SIG-M5 treated with dmso at 0.1 percent for 504 hours (cell line): Measurements from ENCODE around the gene ANKS1A.
"Not testable (repeated sequence)": the region's sequence is repeated elsewhere in the genome, so short reads cannot be mapped to it uniquely, and the experiment has no call there.

ENCODE experiments used
- DNase-seq: peaks from one replicate; lab custom pipeline; 2025; ENCODE audit not compliant: unreplicated experiment; lab: John Stamatoyannopoulos, UW

ANKS1A gene

GRCh38 chr6:34916348-34916967, 27.4 kb downstream of the ANKS1A start:
- no peak for DNase-seq

GRCh38 chr6:34917626-34918285, 28.7 kb downstream of the ANKS1A start:
- no peak for DNase-seq

- no peak for DNase-seq
Measured at GRCh38 chr6:34919651-34920050, 30.6 kb downstream of the ANKS1A start.

- DNase-seq: no peak
Measured at GRCh38 chr6:34920097-34920496, 31.0 kb downstream of the ANKS1A start.

- DNase-seq: no peak
Measured at GRCh38 chr6:34922177-34922663, 33.2 kb downstream of the ANKS1A start.

GRCh38 chr6:34924831-34925625, 36.0 kb downstream of the ANKS1A start:
- no peak for DNase-seq

- DNase-seq: no peak
Measured at GRCh38 chr6:34926655-34927054, 37.6 kb downstream of the ANKS1A start.

- DNase-seq: no peak
Measured at GRCh38 chr6:34928220-34928619, 39.2 kb downstream of the ANKS1A start.

GRCh38 chr6:34928695-34929094, 39.6 kb downstream of the ANKS1A start:
- no peak for DNase-seq

GRCh38 chr6:34929241-34929978, 40.4 kb downstream of the ANKS1A start:
- no peak for DNase-seq

- DNase-seq: no peak
Measured at GRCh38 chr6:34930221-34930620, 41.2 kb downstream of the ANKS1A start.

- DNase-seq: not testable (repeated sequence)
Measured at GRCh38 chr6:34932202-34932601, 43.1 kb downstream of the ANKS1A start.

- no peak for DNase-seq
Measured at GRCh38 chr6:34934516-34934915, 45.5 kb downstream of the ANKS1A start.

- DNase-seq: no peak
Measured at GRCh38 chr6:34938268-34938667, 49.2 kb downstream of the ANKS1A start.

- no peak for DNase-seq
Measured at GRCh38 chr6:34940030-34940434, 51.0 kb downstream of the ANKS1A start.

GRCh38 chr6:34941421-34941820, 52.4 kb downstream of the ANKS1A start:
- DNase-seq: no peak

GRCh38 chr6:34945317-34945716, 56.3 kb downstream of the ANKS1A start:
- DNase-seq: no peak

GRCh38 chr6:34947561-34947960, 58.5 kb downstream of the ANKS1A start:
- DNase-seq: no peak

- DNase-seq: no peak
Measured at GRCh38 chr6:34949636-34950035, 60.6 kb downstream of the ANKS1A start.

- DNase-seq: no peak
Measured at GRCh38 chr6:34950849-34951248, 61.8 kb downstream of the ANKS1A start.

- DNase-seq: no peak
Measured at GRCh38 chr6:34951731-34952130, 62.7 kb downstream of the ANKS1A start.
